Kidney epithelial cell (primary cell): ENCODE measurements around the gene PITRM1. TPM values are rescaled to one million over a fixed set of nuclear protein-coding genes. Genes with fewer than 3 reads are reported as not detected.

ENCODE experiments used
- DNase-seq: peaks from one replicate; pipeline ENCODE4 v3.0.0-alpha.2; 2010; ENCODE audit warnings: low read depth
- H3K27me3 ChIP-seq: 2 replicates; pipeline ENCODE4 v1.6.0; 2011; ENCODE audit warnings: low read length; ENCODE audit not compliant: control insufficient read depth, insufficient read depth
- H3K36me3 ChIP-seq: 2 replicates; pipeline ENCODE4 v1.5.1; 2011; ENCODE audit warnings: low read length; ENCODE audit not compliant: control insufficient read depth, insufficient read depth
- H3K4me3 ChIP-seq: 2 replicates; pipeline ENCODE4 v1.5.1; 2011; ENCODE audit warnings: low read depth, mild to moderate bottlenecking, control low read depth, low read length
- total RNA-seq: library from RNA; depleted of rRNA; stranded (reverse); fragments of >200 nt; gene quantifications from 2 replicates; pipeline ENCODE4 v1.2.3, GENCODE V29; 2015
- TF ChIP-seq, protein P1 (sequence below): IDR thresholded peaks from 2 replicates; pipeline ENCODE4 v1.5.1; 2011; ENCODE audit warnings: mild to moderate bottlenecking, moderate library complexity, low read length, control low read depth, inconsistent platforms; ENCODE audit not compliant: insufficient read depth, poor library complexity, severe bottlenecking

PITRM1 gene
- total RNA-seq, 1 donor from 2014 or later: 74.1 TPM

DNA sequence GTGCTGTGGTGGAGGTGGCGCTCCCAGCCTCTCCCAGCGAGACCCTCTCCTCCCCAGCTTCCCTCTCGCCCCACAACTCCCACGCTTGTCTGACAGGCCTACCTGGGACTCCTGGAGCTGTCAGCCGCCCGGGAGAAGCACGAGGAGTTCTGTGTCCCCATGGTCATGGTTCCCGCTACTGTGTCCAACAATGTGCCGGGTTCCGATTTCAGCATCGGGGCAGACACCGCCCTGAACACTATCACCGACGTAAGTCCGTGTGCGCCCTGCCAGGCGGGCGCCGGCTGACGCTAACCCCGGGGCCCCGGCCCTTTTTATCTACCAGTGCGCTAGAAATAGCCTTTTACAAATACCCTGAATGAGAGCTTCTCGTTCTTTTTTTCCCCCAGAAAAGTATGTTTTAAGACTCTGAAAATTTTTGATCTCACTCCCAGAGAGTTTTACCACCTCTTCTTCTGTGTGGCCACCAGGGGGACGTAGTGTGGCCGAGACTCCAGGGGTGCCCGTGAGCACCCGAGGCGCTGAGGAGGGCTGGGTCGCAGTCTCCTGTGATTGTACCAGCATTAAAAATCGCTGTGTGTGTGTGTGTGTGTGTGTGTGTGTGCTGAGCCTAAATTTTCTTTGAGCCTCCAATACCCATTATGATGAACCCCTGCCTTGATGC, 52.7 kb downstream of the PITRM1 start:
- peaks cover under 1% of the 10 kb centered on the region for H3K36me3 ChIP-seq
- TF ChIP-seq, protein P1, sequence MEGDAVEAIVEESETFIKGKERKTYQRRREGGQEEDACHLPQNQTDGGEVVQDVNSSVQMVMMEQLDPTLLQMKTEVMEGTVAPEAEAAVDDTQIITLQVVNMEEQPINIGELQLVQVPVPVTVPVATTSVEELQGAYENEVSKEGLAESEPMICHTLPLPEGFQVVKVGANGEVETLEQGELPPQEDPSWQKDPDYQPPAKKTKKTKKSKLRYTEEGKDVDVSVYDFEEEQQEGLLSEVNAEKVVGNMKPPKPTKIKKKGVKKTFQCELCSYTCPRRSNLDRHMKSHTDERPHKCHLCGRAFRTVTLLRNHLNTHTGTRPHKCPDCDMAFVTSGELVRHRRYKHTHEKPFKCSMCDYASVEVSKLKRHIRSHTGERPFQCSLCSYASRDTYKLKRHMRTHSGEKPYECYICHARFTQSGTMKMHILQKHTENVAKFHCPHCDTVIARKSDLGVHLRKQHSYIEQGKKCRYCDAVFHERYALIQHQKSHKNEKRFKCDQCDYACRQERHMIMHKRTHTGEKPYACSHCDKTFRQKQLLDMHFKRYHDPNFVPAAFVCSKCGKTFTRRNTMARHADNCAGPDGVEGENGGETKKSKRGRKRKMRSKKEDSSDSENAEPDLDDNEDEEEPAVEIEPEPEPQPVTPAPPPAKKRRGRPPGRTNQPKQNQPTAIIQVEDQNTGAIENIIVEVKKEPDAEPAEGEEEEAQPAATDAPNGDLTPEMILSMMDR: peak; percentile 68
- no peak for DNase-seq

DNA sequence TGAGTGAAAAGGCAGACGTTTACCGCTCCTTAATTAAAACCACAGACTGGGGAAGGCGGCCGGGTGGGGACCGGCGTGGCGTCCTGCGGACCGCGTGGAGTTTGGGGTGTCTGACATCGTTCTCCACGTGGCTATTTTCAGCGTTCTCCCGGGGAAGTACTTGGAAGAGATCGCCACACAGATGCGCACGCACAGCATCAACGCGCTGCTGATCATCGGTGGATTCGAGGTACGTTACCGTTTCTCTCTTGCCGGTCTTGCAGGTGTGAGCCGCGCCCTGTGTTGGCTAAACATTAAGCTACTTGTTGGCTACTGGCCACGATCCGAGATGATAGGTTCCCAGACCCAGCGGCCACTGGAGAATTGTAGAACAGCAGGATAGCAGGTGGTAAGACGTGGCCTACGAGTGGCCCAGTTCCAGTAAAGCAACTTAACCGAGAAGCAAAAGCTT, 53.9 kb downstream of the PITRM1 start:
- TF ChIP-seq, protein P1: no peak
- H3K27me3 ChIP-seq: no peaks in the 10 kb centered on the region
- H3K4me3 ChIP-seq: no peak overlapping the region
- DNase-seq: no peak
- peaks cover 1% of the 10 kb centered on the region for H3K36me3 ChIP-seq

More for the DNA sequence above, 52.7 kb downstream of the PITRM1 start:
- no peak overlapping the region for H3K4me3 ChIP-seq
- no peaks in the 10 kb centered on the region for H3K27me3 ChIP-seq

DNA sequence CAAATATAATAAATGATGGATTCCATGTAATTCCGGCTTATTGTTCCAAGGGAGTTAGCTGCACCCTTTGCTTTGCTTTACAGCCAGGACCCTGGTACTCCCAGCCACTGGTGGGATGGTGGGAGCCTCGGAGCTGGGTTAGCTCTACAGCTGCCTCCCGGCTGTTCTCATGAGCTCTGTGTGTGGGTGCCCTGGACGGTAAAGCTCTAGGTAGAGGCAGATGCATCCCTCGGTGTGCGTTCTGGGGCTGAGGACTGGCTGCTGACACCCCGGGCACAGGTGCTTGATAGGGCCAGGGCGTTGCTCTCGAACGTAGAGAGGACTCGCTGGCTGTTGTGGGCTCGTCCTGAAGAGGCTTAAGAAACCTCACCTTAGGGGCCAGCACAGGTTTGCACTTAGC, 55.1 kb downstream of the PITRM1 start:
- TF ChIP-seq, protein P1: no peak
- DNase-seq: no peak
- H3K27me3 ChIP-seq: no peaks in the 10 kb centered on the region
- H3K36me3 ChIP-seq: peaks cover 1% of the 10 kb centered on the region
- no peak overlapping the region for H3K4me3 ChIP-seq

DNA sequence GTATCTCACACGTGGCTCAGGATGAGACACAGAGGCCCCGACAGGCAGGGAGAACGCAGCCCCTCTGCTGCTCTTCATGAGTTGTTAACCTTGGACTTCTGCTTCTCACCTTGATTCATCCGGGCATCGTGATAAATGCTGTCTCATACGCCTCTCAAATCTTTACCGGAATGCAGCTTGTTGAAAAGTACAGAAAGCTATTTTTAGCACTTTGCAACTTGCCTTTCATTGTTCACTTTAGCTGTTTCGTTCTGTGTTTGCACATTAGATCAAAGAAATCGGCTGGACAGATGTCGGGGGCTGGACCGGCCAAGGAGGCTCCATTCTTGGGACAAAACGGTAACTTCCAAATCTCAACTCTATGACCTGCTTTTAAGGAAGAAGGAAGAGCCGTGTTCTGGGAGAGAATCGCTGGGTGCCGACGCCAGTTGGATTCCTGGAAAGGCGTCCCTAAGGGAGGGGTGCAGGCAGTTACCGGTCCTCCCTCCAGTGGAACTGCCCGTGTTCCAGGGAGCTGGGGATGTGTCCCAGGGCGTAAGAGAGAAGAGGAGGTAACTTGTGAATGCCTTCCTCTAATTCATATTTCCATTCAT, 56.0 kb downstream of the PITRM1 start:
- Histone ChIP-seq H3K27me3 (no peaks in the 10 kb centered on the region), H3K36me3 (peaks cover 1% of the 10 kb centered on the region), H3K4me3 (no peak overlapping the region)
- DNase-seq: no peak
- TF ChIP-seq, protein P1: no peak

DNA sequence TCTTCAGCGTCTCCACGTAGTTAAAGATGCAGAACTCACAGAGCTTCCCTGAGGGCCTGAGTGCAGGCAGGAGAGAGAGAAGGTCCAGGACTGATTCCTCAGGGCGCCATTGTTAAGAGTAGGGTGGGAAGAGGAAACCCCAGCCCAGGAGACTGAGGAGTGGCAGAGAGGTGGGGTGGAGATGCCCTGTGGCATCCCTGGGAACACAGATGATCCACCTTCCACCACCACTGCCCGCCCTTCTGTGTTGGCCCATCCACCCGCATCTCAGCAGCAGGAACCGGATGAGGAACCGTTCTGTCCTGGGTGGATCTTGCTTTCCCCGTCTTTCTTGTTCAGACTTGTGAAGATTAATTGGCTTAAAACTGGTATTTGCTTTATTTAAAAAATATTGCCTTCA, 56.9 kb downstream of the PITRM1 start:
- DNase-seq: no peak
- TF ChIP-seq, protein P1: no peak
- H3K36me3 ChIP-seq: peaks cover 1% of the 10 kb centered on the region
- H3K4me3 ChIP-seq: no peak overlapping the region
- H3K27me3 ChIP-seq: no peaks in the 10 kb centered on the region
